ENCODE data around the gene PPARA.
"Not testable (repeated sequence)": the region's sequence is repeated elsewhere in the genome, so short reads cannot be mapped to it uniquely, and the experiment has no call there.

PPARA gene

DNA sequence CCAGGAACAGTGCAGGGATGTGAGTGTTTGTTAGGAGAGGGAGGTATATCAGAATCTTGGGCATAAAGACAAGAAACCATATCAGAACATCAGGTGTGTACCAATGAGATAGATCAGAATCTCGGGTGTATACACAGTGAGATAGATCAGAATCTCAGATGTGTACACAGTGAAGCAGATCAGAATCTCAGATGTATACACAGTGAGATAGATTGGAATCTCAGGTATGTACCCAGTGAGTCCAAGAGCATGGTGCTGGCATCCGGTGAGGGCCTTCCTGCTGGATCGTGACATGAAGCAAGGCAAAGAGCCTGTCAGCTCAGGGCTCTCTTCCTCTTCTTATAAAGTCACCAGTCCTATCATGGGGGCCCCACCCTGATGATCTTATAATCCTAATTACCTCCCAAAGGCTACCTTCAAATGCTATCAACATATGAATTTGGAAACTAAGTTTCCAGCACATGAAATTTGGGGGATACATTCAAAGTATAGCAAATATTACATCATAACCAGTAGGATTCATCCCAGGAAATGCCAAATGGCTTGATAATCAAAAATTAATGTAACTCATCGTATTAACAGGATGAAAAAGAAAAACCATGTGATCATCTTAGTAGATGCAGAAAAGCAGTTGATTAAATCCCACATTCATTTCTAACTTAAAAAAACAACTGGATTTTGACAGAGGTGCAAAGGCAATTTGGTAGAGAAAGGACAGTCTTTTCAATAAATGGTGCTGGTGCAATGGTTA lies 28.6 kb downstream of the PPARA start:
- no peak for DNase-seq

DNA sequence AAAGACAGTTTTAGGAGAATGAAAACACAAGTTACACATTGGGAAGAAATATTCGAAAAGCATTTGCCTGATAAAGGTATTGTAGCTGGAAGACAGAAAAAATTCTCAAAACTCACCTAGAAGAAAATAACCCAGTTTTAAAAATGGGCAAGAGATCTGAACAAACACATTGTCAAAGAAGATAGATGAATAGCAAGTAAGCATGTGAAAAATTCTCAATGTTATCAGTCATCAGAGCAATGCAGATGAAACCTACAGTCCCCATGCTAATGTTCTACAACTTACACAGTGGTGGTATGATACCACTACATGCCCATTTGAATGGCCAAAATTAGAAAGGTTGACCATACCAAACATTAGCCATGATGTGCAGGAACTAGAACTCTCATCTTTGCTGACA lies 29.4 kb downstream of the PPARA start:
- no peak for DNase-seq

DNA sequence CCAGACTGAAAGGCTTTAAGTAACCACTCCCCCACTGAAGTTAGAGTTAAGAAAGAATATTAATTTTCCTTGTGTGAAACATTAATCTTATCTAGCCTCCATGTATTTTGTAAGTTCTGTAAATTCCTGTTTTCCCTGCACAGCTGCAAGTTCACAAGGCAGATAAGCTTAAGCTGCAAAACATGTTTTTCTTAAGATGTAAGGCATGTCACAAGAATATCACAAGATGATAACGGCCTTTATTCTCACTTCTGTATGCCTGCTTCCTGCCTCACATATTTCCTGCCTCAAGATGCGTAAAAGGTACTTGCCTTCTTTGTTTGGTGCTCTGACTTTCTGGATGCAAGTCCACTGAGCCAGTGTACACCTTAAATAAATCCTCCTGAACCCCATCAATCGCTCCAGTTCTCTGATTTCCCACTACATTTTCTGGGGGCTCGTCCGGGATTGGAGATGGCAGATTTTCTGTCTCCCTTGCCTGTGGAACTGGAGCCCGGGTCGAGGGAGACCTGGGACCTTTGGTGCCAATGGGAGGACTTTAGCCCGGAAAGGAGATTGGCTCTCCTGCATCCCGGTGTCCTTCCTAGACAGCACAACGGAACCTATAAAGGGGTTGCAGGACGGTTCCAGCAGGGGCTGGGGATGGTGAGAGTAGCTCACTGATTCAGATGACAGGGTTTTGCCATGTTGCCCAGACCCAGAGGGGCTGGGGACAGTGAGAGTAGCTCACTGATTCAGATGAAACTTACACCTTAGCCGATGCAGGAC lies 30.2 kb downstream of the PPARA start:
- DNase-seq, result no peak

DNA sequence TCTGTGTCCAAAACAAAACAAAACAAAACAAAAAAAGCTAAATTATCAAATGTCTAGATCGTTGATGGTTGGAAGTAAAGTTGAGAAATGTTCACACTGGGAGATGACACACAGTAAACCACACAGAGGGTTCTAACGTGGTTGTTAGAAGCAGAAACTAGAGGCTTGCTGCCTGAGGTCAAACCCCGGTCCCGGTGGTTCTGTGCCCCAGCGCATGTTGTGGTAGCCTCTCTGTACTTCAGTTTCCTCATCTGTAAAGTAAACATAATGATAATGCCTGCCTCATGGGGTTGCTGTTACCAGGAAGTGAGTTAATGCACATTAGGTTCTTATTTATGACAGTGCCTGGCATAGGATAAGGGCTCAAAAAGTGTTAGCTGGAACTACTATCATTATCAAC lies 33.4 kb downstream of the PPARA start:
- no peak for DNase-seq

DNA sequence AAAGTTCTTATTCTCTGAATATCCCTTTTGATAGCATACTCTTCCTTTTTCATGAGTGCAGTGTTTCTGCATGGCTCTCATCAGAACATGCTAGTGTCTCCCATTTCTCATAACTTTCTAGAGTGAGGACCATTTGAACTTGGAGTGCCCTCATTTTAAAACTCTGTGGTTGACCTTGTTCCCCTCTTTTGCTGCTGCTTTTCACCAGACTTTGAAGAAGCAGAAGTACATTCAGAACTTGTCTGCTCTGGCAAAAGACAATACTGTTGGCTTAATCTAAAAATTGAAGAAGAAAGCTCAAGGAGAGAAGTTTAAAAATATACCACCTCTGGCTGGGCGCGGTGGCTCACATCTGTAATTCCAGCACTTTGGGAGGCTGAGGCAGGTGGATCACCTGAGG lies 35.0 kb downstream of the PPARA start:
- DNase-seq, result no peak

DNA sequence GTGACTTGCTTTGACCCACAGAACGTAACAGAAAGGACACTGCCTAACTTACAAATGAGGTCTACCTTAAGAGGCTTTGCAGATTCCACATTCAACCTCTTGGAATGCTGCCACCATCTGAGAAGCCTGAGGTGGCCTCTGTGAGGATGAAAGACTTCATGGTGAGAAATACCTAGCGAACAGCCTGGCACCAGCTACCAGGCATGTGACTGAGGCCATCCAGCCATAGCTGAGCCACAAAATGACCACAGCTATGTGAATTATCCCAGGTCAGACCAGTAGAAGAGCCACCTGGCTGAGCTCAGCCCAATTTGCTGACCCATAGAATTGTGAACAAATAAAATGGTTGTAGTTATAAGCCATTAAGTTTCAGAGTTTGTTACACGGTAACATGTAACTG lies 37.5 kb downstream of the PPARA start:
- DNase-seq, result no peak

DNA sequence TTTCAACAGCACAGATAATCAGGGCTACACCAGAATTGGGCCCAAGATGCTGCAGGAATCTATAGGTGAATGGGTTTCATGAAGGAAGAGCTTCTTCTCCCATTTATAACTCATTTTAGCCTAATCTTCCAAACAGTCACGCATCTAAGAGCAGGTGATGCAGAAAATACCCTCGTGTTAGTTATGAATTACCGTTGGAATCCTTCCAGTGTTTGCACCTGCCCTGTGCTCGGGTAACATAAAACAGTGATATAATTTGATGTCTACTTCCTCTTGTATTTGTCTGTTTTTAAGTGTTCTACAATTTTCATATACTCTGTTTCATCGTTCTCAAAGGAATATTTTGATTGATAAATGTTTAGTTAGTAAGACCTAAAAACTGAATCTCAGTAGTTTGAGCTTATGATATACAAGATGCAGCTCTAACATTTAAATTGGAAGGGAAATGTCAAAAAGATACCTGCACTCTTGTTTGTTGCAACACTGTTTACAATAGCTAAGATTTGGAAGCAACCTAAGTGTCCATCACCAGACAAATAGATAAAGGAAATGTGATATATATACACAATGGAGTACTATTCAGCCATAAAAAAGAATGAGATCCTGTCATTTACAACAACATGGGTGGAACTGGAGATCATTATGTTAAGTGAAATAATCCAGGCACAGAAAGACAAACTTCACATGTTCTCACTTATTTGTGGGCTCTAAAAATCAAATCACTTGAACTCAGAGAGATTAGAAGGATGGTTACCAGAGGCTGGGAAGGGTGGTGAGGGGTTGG lies 42.1 kb downstream of the PPARA start:
- no peak for DNase-seq

DNA sequence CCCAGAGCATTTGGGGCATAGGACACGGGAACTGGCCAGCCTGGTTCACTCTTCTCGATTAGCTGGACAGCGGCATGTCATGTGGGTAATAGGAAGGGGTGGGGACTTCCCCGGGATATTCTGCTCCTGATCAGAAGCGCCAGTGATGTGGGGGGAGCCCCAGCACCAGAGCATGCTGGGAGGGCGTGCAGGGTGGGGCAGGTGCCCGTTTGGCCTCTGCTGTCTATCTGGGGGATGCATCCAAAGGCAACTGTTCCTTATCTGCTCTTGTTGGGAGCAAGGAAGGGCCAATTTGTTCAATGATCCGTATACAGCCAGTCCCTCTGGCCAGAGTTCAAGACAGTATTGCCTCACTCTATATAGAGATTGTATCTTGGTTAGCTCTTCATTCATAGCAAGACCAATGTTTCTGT lies 43.6 kb downstream of the PPARA start:
- no peak for DNase-seq

DNA sequence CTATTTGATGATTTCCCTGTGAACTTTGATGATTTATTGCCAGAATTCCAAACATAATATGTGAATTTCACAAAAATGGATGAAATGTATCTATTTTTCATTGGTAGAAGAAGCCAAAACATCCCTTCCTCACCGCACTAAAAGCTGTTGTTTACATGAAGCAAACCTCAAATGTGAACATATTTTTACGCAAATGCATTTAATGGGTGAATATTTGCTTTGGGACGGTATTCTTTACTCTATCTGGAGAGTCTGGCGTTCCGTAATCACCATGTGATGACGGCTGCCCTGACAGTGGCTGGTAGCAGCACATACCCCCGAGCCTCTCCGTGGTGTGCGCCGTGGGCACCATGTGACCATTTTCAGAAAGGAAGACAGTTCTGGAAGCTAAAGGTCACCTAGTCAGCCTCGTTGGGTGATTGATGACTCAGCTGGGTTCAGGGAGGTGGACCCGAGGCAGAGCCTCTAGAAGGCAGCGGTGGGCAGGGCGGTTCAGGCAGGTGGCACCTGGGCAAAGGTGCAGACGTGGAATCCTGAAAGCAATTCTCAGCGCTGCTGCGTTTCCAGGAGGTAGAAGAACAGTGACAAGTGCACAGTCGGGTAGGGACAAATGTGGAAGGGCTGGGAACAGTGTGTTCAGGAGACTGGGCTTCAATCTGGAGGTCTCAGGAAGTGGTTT lies 45.3 kb downstream of the PPARA start:
- DNase-seq, result no peak

DNA sequence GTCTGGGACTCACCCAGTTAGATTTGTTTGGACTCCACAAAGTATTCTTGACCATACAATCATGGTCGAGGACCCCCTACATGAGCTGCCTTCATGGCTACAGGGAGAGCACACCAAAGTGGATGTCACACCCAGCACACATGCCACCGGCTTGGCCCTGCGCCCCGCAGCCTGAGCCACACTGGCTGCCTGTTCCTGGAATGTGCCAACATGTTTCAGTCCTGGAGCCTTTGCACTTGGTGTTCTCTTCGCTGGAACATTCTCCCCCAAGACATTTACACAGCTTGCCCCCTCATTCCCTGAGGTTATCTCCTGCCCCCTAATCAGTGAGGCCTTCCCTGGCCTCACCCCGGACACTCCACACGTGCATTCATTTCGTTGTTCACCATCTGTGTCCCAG lies 46.0 kb downstream of the PPARA start:
- DNase-seq, result no peak

DNA sequence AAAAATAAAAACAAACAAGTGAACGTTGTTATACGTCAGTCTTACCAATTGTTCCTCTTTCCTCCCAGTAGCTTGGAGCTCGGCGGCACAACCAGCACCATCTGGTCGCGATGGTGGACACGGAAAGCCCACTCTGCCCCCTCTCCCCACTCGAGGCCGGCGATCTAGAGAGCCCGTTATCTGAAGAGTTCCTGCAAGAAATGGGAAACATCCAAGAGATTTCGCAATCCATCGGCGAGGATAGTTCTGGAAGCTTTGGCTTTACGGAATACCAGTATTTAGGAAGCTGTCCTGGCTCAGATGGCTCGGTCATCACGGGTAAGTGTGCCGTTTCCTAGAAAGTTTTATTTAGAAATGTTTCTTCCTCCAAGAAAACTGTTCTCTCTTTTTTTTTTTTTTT lies 47.9 kb downstream of the PPARA start:
- DNase-seq, result no peak

DNA sequence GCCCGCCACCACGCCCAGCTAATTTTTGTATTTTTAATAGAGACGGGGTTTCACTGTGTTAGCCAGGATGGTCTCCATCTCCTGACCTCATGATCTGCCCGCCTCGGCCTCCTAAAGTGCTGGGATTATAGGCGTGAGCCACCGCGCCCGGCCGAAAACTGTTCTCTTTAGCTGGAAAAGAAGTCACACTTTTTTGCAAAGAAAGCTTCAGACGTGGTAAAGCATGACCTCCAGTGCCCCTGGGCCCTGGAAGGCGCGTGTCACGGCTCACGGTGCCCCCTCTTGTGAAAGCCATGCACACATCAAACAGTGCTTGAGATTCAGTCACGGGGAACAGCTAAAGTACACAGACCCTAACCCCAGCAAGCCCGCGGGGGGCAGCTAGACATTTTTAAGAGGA lies 48.5 kb downstream of the PPARA start:
- not testable (repeated sequence) for DNase-seq

DNA sequence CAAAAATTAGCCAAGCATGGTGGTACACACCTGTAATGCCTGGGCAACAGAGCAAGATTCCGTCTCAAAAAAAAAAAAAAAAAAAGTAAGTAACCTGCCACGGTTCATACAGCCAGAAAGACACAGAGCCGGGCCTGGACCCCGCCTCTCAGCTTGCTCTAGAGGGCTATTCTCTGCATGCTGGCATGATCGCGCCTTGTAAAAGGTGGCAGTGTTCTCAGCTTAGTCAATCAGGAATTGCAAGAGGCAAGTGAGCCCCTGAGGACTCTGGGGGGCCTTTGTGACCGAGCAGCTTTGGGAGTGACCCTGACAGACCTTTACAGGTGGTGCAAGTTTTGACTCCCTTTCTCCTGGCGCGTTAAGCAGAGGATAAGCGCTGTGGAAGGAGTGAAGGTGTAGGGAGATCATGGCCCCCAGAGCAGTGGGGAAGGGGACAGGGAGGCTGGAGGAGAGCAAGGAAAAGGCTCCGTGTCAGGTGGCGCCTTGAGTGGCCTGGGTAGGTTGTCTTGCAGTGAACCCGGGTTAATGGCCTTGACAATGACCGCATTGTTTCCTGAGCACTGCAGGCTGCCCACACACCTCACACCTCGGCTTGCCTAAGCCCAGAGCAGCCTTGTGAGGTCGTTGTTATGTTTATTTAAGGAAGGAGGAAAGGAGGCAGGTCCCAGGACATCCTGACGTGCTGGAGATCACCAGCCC lies 50.9 kb downstream of the PPARA start:
- DNase-seq, result no peak

DNA sequence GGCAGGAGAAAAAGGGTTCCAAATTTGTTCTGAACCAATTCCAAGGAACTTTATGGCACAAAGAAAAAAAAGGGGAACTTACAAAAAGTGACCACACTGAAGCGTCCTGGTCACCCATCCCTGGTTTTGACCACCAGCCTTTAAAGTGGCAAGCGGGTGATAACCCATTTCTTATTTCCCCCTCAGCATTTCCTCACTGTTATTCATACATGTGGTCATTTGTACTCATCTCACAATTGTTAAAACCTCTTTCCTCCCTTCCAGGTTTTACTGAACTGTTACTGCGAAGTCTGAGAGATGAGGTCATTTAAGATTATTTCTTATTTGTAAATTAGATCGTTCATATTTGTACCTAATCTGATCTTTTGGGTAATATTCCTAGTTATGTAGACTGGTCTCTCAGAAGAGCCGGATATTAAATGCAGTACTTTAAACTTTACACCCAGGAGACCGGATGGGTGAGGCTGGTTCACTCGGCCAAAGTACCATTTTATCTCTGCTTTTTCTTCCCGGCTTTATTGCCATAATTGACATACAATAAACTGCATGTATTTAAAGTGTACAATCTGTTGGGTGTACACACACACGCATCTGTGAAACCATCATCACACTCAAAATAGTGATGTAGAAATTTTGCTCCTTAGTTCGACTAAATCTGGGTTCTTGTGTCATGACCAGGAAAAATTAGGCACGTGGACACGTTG lies 52.7 kb downstream of the PPARA start:
- DNase-seq, result no peak

DNA sequence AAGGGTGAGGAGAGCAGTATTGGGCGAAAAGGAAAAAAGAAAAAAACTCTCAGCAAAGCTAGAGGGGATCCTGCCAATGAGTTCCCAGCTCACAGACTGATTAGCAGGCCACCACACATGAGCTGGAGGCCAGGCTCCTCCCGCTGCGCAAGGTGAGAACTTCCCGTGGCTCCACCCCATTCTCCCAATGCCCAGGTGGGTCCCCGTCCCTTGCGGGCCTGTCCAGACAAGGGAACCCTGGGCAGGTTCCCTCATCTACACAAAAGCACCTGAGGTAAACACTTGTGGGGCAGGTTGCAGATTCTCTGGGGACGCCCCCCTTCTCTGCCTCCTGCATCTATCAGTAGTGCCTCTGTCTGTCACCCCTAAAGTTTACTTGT lies 53.3 kb downstream of the PPARA start:
- no peak for DNase-seq

DNA sequence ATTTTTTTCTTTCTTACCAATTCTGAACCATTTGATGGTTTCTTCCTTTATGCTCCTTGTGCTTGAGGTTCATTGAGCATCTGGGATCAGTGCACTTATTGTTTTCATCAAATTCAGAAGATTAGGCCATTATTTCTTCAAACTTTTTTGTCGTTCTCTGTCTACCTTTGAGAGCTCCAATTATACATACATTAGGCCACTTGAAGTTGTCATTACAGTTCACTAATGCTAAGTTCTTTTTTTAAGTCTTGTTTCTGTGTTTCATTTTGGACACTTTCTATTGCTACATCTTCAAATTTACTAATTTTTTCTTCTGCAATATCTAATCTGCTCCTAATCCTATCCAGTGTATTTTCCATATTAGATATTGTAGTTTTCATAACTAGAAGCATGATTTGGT lies 58.9 kb downstream of the PPARA start:
- DNase-seq, result no peak

DNA sequence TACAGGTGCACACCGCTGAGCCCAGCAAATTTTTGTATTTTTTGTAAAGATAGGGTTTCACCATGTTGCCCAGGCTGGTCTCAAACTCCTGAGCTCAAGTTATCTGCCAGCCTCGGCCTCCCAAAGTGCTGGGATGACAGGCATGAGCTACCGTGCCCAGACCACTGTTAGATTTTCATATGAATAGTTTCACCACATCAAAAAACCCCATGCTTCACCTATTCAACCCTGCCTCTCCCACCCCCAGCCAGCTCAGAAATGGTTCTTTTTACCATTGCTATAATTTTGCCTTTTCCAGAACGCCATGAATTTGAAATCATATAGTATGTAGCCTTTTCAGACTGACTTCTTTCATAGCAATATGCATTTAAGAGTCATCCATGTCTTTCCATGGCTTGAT lies 61.9 kb downstream of the PPARA start:
- DNase-seq, result no peak

DNA sequence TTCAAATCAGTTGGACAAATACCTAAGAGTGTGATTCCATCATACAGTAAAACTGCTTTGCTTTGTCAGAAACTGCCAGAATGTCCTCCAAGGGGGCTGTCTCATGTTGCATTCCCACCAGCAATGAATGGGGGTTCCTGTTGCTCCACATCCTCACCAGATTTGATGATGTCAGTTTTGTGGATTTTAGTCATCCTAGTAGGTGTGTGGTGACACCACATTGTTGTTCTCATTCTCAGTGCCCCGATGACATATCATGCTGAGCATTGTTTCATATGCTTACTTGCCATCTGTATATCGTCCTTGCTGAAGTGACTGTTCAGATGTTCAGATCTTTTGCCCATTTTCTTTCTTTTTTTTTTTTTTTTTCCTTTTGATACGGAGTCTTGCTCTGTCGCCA lies 62.7 kb downstream of the PPARA start:
- DNase-seq, result no peak

DNA sequence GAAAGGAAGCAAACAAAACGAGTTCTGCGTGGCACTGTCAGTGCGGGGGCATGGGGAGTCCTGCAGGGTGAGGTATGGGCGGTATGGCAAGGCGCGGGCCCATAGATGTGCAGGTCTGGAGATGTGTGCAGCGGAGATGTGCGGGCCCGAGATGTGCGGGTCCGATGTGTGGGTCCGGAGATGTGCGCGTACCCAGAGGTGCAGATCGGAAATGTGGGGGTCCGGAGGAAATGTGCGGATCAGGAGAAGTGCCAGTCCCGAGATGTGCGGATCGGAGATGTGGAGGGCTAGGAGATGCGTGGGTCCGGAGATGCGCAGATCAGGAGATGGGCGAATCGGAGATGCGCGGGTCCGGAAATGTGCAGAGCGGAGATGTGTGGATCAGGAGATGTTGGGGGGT lies 63.8 kb downstream of the PPARA start:
- DNase-seq, result no peak

DNA sequence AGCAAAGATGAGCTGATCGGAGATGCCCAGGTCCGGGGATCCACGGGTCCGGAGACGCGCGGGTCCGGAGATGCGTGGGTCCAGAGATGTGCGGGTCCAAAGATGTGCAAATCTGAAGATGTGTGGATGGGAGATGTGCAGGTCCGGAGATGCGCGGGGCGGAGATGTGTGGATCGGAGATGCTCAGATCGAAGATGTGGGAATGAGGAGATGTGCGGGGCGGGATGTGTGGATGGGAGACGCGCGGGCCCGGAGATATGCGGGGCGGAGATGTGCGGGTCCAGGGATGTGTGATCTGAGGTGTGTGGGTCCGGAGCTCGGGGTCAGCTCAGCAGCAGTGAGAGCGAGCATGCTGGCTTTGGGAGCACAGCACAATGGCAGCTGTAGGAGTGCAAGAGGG lies 64.3 kb downstream of the PPARA start:
- no peak for DNase-seq

DNA sequence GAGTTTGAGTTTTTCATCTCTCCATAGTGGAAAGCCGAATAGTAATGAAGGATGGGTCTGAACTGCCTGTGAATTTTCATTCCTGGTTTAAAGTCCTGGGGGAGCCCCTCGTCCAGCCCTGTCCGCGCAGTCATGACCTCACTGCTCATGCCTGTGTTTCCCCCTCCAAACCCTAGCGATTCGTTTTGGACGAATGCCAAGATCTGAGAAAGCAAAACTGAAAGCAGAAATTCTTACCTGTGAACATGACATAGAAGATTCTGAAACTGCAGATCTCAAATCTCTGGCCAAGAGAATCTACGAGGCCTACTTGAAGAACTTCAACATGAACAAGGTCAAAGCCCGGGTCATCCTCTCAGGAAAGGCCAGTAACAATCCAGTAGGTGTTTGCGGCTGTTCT lies 69.3 kb downstream of the PPARA start:
- DNase-seq, result no peak

DNA sequence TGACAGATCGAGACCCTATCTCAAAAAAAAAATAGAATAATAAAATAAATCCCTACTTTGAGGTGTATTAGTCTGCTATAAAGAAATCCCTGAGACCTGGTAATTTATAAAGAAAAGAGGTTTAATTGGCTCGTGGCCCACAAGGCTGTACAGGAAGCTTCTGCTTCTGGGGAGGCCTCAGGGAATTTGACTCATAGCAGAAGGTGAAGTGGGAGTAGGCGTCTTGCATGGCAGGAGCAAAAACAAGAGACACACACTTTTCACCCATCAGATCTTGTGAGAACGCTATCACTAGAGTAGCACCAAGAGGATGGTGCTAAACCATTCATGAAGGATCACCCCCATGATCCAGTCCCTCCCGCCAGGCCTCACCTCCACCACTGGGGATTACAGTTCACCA lies 70.6 kb downstream of the PPARA start:
- no peak for DNase-seq
